ENCODE measurements around the gene RNASE4.
"Not testable (repeated sequence)": the region's sequence is repeated elsewhere in the genome, so short reads cannot be mapped to it uniquely, and the experiment has no call there.

The RNASE4 gene

GRCh38 chr14:20683891-20684661 lies at the start of gene RNASE4:
Gene RNASE4, plus strand, starts transcription at chr14:20684560. Its CDS starts 14,812 bp downstream, at chr14:20699372.
- peak; percentile 67 for DNase-seq

GRCh38 chr14:20641591-20641990 lies 42.8 kb upstream of the RNASE4 start, which contains the start of gene OR6S1:
Gene OR6S1, minus strand, starts transcription at chr14:20641691. Its CDS starts 0 bp downstream, at chr14:20641691.
- DNase-seq: no peak

GRCh38 chr14:20642182-20642581 lies 42.2 kb upstream of the RNASE4 start:
- DNase-seq: no peak

DNA sequence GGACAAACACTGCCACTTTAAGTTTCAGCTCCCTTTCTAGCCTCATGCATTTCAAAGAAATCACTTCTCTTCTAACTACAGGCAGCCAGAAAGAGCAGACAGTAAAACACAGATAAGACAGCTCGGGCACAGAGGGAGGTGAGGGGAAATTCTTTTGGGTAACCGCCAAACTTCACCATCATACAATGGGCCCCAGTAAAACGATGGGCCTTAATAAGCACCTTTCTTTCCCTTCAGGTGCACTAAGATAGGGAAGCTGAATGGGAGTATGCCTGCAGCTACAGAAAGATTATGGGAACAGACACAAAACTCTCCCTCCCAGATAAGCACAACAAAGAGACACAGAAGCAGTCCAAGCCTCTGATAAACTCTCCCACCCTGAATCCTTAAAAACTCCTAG lies 41.6 kb upstream of the RNASE4 start:
- not testable (repeated sequence) for DNase-seq

DNA sequence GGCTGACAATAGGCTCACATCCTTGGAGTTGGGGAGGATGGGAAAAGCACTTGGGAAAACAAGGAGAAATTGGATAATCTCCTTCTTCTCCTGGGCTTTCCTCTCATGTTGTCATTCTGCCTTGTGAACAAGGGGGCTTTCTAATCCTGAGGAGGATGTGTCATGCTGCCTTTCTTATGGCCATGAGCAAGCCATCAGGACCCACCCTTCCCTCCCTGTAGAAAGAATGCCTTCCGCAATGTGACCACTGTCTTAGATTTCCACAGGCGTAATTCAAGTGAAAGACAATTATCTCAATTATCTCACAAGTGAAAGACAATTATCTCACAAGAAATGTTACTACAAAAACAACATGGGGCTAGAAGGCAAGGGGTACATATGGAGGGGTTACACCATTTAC lies 39.8 kb upstream of the RNASE4 start:
- DNase-seq: no peak

DNA sequence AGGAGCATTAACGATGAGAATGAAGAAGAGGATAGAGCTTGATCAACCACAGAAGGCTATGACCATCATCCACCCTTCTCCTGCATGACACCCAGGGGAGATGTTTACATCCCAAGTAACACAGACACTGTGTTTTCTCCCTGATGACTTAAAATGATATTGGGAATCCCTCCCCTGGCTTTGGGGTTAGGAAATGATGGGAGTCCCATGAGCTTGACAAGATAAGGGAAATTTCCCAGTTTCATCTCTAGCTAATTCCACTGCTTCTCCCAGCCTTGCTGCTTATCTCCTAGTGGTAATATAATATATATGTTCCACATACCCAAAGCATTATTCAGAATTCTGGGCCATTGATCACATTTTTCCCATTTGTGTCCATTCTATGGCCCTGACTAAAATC lies 38.9 kb upstream of the RNASE4 start:
- DNase-seq: no peak

GRCh38 chr14:20652996-20653975 lies 31.1 kb upstream of the RNASE4 start:
- DNase-seq: peak; percentile 13

- DNase-seq: no peak
Observed at GRCh38 chr14:20655851-20656250, 28.5 kb upstream of the RNASE4 start.

GRCh38 chr14:20656274-20656673 lies 28.1 kb upstream of the RNASE4 start:
- DNase-seq: no peak

GRCh38 chr14:20657216-20658211 lies 26.8 kb upstream of the RNASE4 start:
- DNase-seq: no peak

- DNase-seq: no peak
Observed at GRCh38 chr14:20658246-20658645, 26.1 kb upstream of the RNASE4 start.

- no peak for DNase-seq
Observed at GRCh38 chr14:20659336-20659735, 25.0 kb upstream of the RNASE4 start.

DNA sequence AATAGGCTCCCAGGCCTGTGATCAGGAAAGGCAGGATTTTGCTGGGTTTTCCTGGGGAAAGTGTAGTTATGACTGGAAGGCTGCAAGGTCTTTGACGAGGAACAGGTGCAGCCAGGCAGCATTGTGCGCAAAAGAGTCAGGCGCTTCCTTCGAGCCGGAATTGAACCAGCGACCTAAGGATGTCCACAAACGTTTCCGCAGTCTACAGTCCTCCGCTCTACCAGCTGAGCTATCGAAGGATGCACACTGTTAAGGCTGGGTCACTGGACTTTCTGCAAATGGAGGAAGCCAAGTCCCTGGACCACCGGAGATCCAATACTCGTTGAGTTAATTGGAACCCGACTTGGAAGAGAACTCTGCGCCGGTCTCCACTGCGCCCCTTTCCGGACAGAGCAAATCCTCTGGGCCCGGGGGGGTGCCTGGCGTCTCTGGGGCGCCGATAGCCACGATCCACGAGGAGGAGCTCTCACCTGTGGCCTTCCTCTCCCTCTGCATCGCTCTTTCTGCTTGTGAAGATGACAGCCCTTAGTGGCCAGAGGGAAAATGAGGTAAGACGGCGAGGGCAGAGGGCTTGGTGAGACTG lies 24.5 kb upstream of the RNASE4 start:
- no peak for DNase-seq

- DNase-seq: no peak
Observed at GRCh38 chr14:20661197-20661596, 23.2 kb upstream of the RNASE4 start.

DNA sequence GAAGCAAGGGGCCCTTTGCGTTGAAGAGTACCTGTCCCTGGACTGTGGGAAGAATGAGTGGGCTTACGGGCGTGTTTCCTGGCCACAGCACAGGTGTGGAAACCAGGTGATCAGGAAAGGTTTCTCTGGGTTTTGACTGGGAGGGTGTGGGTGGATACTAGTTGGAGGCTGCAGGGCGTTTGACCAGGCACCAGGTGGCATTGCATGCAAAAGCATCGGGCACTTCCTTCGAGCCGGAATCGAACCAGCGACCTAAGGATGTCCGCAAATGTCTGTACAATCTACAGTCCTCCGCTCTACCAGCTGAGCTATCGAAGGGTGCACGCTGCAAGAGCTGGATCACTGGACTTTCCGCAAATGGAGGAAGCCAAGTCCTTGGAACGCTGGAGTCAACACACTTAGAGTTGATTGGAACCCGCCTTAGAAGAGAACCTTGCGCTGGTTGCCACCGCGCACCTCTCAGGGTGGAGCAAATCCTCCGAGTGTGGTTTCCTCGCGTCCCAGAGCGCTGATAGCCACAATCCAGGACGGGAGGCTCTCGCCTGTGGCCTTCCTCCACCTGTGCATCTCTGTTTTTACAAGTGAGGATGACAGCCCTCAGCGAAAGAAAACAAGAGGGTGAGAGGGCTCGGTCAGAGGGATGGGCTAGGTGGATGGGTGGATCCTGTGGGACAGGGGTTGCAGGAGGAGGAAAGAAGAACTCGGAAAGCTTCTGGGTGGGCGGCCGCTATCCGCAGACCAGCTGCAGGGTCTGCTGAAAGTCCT lies 21.2 kb upstream of the RNASE4 start:
- DNase-seq: peak; percentile 18

DNA sequence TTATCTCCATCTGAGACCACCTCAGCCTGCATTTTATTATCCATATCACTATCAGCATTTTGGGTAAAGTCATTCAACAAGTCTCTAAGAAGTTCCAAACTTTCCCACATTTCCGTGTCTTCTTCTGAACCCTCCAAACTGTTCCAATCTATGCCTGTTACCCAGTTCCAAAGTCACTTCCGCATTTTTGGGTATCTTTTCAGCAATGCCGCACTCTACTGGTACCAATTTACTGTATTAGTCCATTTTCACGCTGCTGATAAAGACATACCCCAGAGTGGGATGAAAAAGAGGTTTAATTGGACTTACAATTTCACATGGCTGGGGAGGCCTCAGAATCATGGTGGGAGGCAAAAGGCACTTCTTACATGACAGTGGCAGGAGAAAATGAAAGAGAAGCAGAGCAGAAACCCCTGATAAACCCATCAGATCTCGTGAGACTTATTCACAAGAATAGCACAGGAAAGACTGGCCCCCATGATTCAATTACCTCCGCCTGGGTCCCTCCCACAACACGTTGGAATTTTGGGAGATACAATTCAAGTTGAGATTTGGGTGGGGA lies 17.9 kb upstream of the RNASE4 start:
- DNase-seq: not testable (repeated sequence)

- DNase-seq: no peak
Observed at GRCh38 chr14:20667957-20668356, 16.4 kb upstream of the RNASE4 start.

- no peak for DNase-seq
Observed at GRCh38 chr14:20668969-20669368, 15.4 kb upstream of the RNASE4 start.

DNA sequence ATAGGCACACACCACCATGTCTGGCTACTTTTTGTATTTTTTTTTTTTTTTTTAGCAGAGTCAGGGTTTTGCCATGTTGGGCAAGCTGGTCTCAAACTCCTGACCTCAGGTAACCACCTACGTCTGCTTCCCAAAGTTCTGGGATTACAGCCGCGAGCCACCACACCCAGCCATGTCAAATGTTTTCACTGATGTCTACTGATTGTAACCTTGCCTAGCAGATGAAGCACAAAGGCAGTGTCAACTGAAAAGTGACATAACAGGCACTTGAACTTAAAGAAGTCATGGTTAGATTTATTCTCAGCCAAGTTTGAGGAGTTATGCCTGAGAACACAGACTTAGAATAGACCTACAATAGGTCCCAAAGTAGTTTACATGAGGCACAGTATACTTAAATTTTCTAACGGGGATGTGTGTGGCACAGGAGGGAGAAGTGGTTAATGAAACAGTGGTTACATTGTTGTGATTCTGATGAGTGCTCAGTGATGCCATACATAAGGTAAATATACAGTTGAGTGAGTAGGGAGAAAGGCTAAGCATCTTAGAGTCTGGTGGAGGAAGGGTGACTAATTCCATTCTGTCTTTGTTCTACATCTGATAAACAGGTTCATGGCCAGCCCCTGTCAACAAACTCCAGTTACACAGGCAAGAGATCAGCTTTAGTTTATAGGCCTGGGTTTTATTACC lies 12.6 kb upstream of the RNASE4 start:
- DNase-seq: no peak

DNA sequence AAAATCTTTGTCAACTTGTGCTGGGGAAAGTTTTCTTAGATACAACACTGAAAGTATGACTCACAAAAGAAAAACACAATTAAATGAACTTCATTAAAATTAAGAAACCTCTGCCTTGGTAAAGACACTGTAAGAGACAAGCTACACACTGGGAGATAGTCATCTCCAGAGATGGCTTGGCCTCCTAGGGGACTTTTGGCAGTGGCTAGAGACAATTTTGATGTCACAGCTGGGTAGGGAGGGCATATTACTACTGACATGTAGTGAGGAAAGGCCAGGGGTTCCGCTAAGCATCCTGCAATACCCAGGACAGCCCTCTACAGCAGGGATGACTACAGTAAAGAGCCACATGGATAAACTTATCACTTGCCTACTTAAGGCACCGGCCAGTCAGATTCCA lies 8.7 kb upstream of the RNASE4 start:
- no peak for DNase-seq
